ENCODE results near the gene GCDH. TPM values are rescaled to one million over a fixed set of nuclear protein-coding genes. Genes with fewer than 3 reads are reported as not detected.

Gene GCDH
- total RNA-seq, 1 donor from 2014 or later: 9.1 TPM

- no peak for DNase-seq (ENCODE audit: low spot score)
Measured at GRCh38 chr19:12939975-12940423, 49.0 kb downstream of the GCDH start.

GRCh38 chr19:12940897-12941296 lies 49.9 kb downstream of the GCDH start:
- no peak for DNase-seq (ENCODE audit: low spot score)

- no peak for DNase-seq (ENCODE audit: low spot score)
Measured at GRCh38 chr19:12943437-12944044, 52.6 kb downstream of the GCDH start.

GRCh38 chr19:12944104-12944674 lies 53.2 kb downstream of the GCDH start:
- DNase-seq (ENCODE audit: low spot score): no peak

- DNase-seq (ENCODE audit: low spot score): peak; percentile 98
Measured at GRCh38 chr19:12945479-12946091, 54.6 kb downstream of the GCDH start, which contains the start of gene RAD23A. Gene RAD23A (plus strand): TSS chr19:12945862. CDS start chr19:12945949, 87 bp downstream.

GRCh38 chr19:12946092-12946721 lies 55.2 kb downstream of the GCDH start:
- DNase-seq (ENCODE audit: low spot score): peak; percentile 81

- DNase-seq (ENCODE audit: low spot score): no peak
Measured at GRCh38 chr19:12946731-12947496, 56.0 kb downstream of the GCDH start.

- DNase-seq (ENCODE audit: low spot score): no peak
Measured at GRCh38 chr19:12947702-12948611, 57.0 kb downstream of the GCDH start.

- no peak for DNase-seq (ENCODE audit: low spot score)
Measured at GRCh38 chr19:12948612-12949362, 57.8 kb downstream of the GCDH start.

Other genes starting within 250 kb of the GCDH start
- 22.1 TPM for gene MAN2B1, start 224.4 kb upstream of the GCDH start, total RNA-seq (ENCODE audit: insufficient read depth, low replicate concordance)
- gene WDR83, start 224.4 kb upstream of the GCDH start, total RNA-seq (ENCODE audit: insufficient read depth, low replicate concordance): 24.8 TPM
- 36.4 TPM for gene DHPS, start 209.3 kb upstream of the GCDH start, total RNA-seq (ENCODE audit: insufficient read depth, low replicate concordance)
- not detected for gene GNG14, start 203.2 kb upstream of the GCDH start, total RNA-seq (ENCODE audit: insufficient read depth, low replicate concordance)
- not detected for gene FBXW9, start 194.5 kb upstream of the GCDH start, total RNA-seq (ENCODE audit: insufficient read depth, low replicate concordance)
- gene TNPO2, start 167.2 kb upstream of the GCDH start, total RNA-seq (ENCODE audit: insufficient read depth, low replicate concordance): 18.5 TPM
- gene TRIR, start 156.5 kb upstream of the GCDH start, total RNA-seq (ENCODE audit: insufficient read depth, low replicate concordance): 116 TPM
- gene GET3, start 153.7 kb upstream of the GCDH start, total RNA-seq (ENCODE audit: insufficient read depth, low replicate concordance): 25.0 TPM
- gene BEST2, start 139.4 kb upstream of the GCDH start, total RNA-seq (ENCODE audit: insufficient read depth, low replicate concordance): not detected
- gene HOOK2, start 115.6 kb upstream of the GCDH start, total RNA-seq (ENCODE audit: insufficient read depth, low replicate concordance): 17.1 TPM
- 277 TPM for gene JUNB, start 99.7 kb upstream of the GCDH start, total RNA-seq (ENCODE audit: insufficient read depth, low replicate concordance)
- 112 TPM for gene PRDX2, start 89.4 kb upstream of the GCDH start, total RNA-seq (ENCODE audit: insufficient read depth, low replicate concordance)
- not detected for gene THSD8, start 89.1 kb upstream of the GCDH start, total RNA-seq (ENCODE audit: insufficient read depth, low replicate concordance)
- gene RNASEH2A, start 84.6 kb upstream of the GCDH start, total RNA-seq (ENCODE audit: insufficient read depth, low replicate concordance): 5.3 TPM
- gene RTBDN, start 56.6 kb upstream of the GCDH start, total RNA-seq (ENCODE audit: insufficient read depth, low replicate concordance): not detected
- gene MAST1, start 52.6 kb upstream of the GCDH start, total RNA-seq (ENCODE audit: insufficient read depth, low replicate concordance): 2.2 TPM
- 21.7 TPM for gene DNASE2, start 9.7 kb upstream of the GCDH start, total RNA-seq (ENCODE audit: insufficient read depth, low replicate concordance)
- 3.1 TPM for gene KLF1, start 4.0 kb upstream of the GCDH start, total RNA-seq (ENCODE audit: insufficient read depth, low replicate concordance)
- not detected for gene SYCE2, start 28.1 kb downstream of the GCDH start, total RNA-seq (ENCODE audit: insufficient read depth, low replicate concordance)
- gene FARSA, start 42.6 kb downstream of the GCDH start, total RNA-seq (ENCODE audit: insufficient read depth, low replicate concordance): 40.0 TPM
- gene CALR, start 47.4 kb downstream of the GCDH start, total RNA-seq (ENCODE audit: insufficient read depth, low replicate concordance): 404 TPM
- gene RAD23A, start 54.7 kb downstream of the GCDH start, total RNA-seq (ENCODE audit: insufficient read depth, low replicate concordance): 18.8 TPM
- gene GADD45GIP1, start 66.1 kb downstream of the GCDH start, total RNA-seq (ENCODE audit: insufficient read depth, low replicate concordance): 18.3 TPM
- gene DAND5, start 78.4 kb downstream of the GCDH start, total RNA-seq (ENCODE audit: insufficient read depth, low replicate concordance): not detected
- 56.8 TPM for gene NFIX, start 104.3 kb downstream of the GCDH start, total RNA-seq (ENCODE audit: insufficient read depth, low replicate concordance)
- 13.0 TPM for gene LYL1, start 211.7 kb downstream of the GCDH start, total RNA-seq (ENCODE audit: insufficient read depth, low replicate concordance)
- gene TRMT1, start 225.6 kb downstream of the GCDH start, total RNA-seq (ENCODE audit: insufficient read depth, low replicate concordance): 3.9 TPM
- 15.6 TPM for gene NACC1, start 227.1 kb downstream of the GCDH start, total RNA-seq (ENCODE audit: insufficient read depth, low replicate concordance)